Measurements from ENCODE around the gene UCHL3.

UCHL3 gene

GRCh38 chr13:75550159-75550567 lies 572 bp downstream of the UCHL3 start:
- no peak for DNase-seq

GRCh38 chr13:75554464-75554863 lies 4.9 kb downstream of the UCHL3 start:
- no peak for DNase-seq

- DNase-seq, result no peak
These were observed 5.4 kb downstream of the UCHL3 start for GRCh38 chr13:75554981-75555380.

GRCh38 chr13:75555836-75556235 lies 6.2 kb downstream of the UCHL3 start:
- no peak for DNase-seq

- no peak for DNase-seq
These were observed 7.4 kb downstream of the UCHL3 start for GRCh38 chr13:75556961-75557360.

GRCh38 chr13:75558145-75558840 lies 8.7 kb downstream of the UCHL3 start:
- no peak for DNase-seq

GRCh38 chr13:75566658-75567057 lies 17.1 kb downstream of the UCHL3 start:
- no peak for DNase-seq

- DNase-seq, result no peak
These were observed 20.0 kb downstream of the UCHL3 start for GRCh38 chr13:75569576-75569975.

- DNase-seq, result no peak
These were observed 29.9 kb downstream of the UCHL3 start for GRCh38 chr13:75579529-75579928.

- DNase-seq, result no peak
These were observed 32.5 kb downstream of the UCHL3 start for GRCh38 chr13:75581874-75582640.

GRCh38 chr13:75583091-75583490 lies 33.5 kb downstream of the UCHL3 start:
- DNase-seq, result no peak

GRCh38 chr13:75585153-75585552 lies 35.6 kb downstream of the UCHL3 start:
- no peak for DNase-seq

- peak in 1 of 2 experiments; percentile 18 for DNase-seq
These were observed 38.1 kb downstream of the UCHL3 start for GRCh38 chr13:75587679-75588078.

- DNase-seq, result no peak
These were observed 47.1 kb downstream of the UCHL3 start for GRCh38 chr13:75596657-75597182.

- no peak for DNase-seq
These were observed 50.8 kb downstream of the UCHL3 start for GRCh38 chr13:75600371-75600770.

GRCh38 chr13:75603038-75603437 lies 53.4 kb downstream of the UCHL3 start:
- DNase-seq, result no peak

- no peak for DNase-seq
These were observed 57.9 kb downstream of the UCHL3 start for GRCh38 chr13:75607447-75607846.

- no peak for DNase-seq
These were observed 60.9 kb downstream of the UCHL3 start for GRCh38 chr13:75610466-75610865.

GRCh38 chr13:75612354-75612753 lies 62.8 kb downstream of the UCHL3 start:
- DNase-seq, result no peak

GRCh38 chr13:75617230-75617629 lies 67.6 kb downstream of the UCHL3 start:
- no peak for DNase-seq

GRCh38 chr13:75618308-75618707 lies 68.7 kb downstream of the UCHL3 start:
- DNase-seq, result no peak

GRCh38 chr13:75620020-75620419 lies 70.4 kb downstream of the UCHL3 start:
- no peak for DNase-seq

GRCh38 chr13:75621147-75621546 lies 71.6 kb downstream of the UCHL3 start:
- no peak for DNase-seq

GRCh38 chr13:75628801-75629200 lies 79.2 kb downstream of the UCHL3 start:
- no peak for DNase-seq
